Epithelial cell of esophagus (primary cell): ENCODE data around the gene C17orf78.
"Not testable (repeated sequence)": the region's sequence is repeated elsewhere in the genome, so short reads cannot be mapped to it uniquely, and the experiment has no call there.

ENCODE experiments used
- DNase-seq: peaks from one replicate; pipeline ENCODE4 v3.0.0; 2010; ENCODE audit warnings: low read depth
- H3K4me3 ChIP-seq: 2 replicates; pipeline ENCODE4 v1.5.1; 2011; ENCODE audit warnings: mild to moderate bottlenecking, low read length, control low read depth
- CTCF ChIP-seq: IDR thresholded peaks from 2 replicates; pipeline ENCODE4 v1.5.1; 2011; ENCODE audit warnings: low read depth, mild to moderate bottlenecking, low read length, control low read depth, inconsistent platforms; ENCODE audit not compliant: insufficient read depth; ENCODE audit errors: missing control alignments

C17orf78 gene

GRCh38 chr17:37375706-37376105, at the start of gene C17orf78:
TSS of gene C17orf78 (plus strand) at chr17:37375985. CDS start at chr17:37376093, 108 bp downstream.
- no peak for DNase-seq
- TF ChIP-seq CTCF, result no peak
- H3K4me3 ChIP-seq, result no peak within 1 kb of the TSS

- TF ChIP-seq CTCF, result no peak
- DNase-seq, result no peak
These were observed 48.3 kb upstream of the C17orf78 start for GRCh38 chr17:37327341-37328090.

GRCh38 chr17:37338847-37339246, 36.9 kb upstream of the C17orf78 start:
- no peak overlapping the region for H3K4me3 ChIP-seq
- DNase-seq, result no peak
- TF ChIP-seq CTCF, result no peak

More at GRCh38 chr17:37327341-37328090, 48.3 kb upstream of the C17orf78 start:
- H3K4me3 ChIP-seq, result no peak overlapping the region

GRCh38 chr17:37339321-37339720, 36.5 kb upstream of the C17orf78 start:
- no peak overlapping the region for H3K4me3 ChIP-seq
- no peak for DNase-seq
- no peak for TF ChIP-seq CTCF

GRCh38 chr17:37340804-37341203, 35.0 kb upstream of the C17orf78 start:
- DNase-seq, result no peak
- no peak for TF ChIP-seq CTCF
- H3K4me3 ChIP-seq, result no peak overlapping the region

GRCh38 chr17:37342589-37342988, 33.2 kb upstream of the C17orf78 start:
- no peak for TF ChIP-seq CTCF
- no peak for DNase-seq
- no peak overlapping the region for H3K4me3 ChIP-seq

GRCh38 chr17:37344519-37344918, 31.3 kb upstream of the C17orf78 start:
- H3K4me3 ChIP-seq, result no peak overlapping the region
- no peak for TF ChIP-seq CTCF
- no peak for DNase-seq

- H3K4me3 ChIP-seq, DNase-seq: not testable (repeated sequence)
These were observed 28.9 kb upstream of the C17orf78 start for GRCh38 chr17:37346863-37347402.

- H3K4me3 ChIP-seq, result peak overlapping the region; percentile 93
- peak; percentile 62 for DNase-seq
These were observed 18.8 kb upstream of the C17orf78 start for GRCh38 chr17:37356796-37357569.
